CD4-positive, alpha-beta T cell treated with Interferon alpha-2 for 1 hour (primary cell): ENCODE measurements around the gene CTDNEP1.
"Not testable (repeated sequence)": the region's sequence is repeated elsewhere in the genome, so short reads cannot be mapped to it uniquely, and the experiment has no call there.

Experiments used
- DNase-seq, 2 donors: peaks; one replicate each; pipeline ENCODE4 v3.0.0-alpha.2; 2020 to 2022

Gene CTDNEP1

DNA sequence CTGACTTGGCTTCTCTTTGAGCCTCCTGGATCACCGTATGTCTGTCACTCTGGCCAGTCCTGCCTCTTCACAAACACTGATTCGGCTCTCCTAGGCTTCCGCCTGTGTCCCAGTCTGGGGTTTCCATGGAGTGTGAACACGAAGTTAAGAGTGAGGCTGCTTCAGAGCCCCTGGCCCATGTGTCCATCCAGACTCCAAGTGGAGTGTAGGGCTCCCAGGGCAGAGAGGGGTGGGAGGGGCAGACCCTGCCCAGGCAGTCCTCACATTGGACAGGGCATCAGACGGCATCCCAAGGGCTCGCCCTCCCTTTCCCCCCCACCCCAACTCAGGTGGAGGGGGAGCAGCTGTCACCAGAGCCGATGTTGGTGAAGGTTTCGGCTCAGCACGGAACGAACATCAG, 7.7 kb downstream of the CTDNEP1 start:
- DNase-seq, result not testable (repeated sequence)

DNA sequence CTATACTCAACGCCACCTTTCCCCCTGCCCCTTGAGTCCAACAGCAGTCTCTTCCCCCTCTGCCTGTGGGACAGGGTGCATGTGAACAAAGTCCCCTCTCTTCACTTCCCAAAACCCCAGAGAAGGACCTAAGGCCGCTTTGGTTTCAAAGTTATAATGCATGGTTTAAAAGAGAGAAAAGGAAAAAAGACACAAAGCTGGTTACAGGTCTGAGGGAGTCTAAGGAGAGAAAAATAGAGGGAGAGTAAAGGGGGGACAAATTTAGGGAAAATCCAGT, 8.1 kb downstream of the CTDNEP1 start:
- no peak for DNase-seq

DNA sequence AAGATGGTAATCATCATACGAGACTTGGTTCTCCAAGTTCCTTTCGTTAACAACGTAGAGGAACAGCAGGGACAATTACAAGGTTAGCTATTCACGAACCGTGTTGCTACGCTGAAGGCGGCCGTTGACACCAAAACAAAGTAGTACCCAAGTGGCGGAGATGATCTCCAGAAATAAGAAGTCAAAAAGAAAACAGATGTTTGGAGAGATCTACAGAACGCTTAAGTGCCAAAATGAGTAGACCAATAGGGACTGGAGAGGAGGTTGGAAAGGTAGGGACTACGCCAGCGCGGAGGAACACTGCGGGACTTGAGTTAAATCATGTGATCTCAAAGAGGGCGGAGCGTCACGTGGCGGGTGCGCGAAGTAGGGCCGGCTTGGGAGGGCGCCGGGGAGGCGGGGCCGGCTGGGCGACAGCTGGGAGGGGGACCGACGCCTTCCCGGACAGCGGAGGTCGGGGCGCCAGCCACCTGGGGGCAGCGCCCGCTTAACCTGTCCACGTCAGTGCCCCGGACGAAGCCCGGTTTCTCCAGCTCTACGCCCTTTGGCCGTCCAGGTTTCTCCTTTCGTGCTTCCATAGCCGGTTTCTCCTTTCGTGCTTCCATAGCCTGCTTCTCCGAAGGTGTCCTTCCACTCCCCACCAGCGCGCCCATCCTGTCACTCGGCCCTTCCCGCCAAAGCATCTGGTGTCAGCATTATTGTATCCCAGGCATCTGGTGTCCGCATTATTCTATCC, 8.6 kb downstream of the CTDNEP1 start:
- DNase-seq, result peak; percentile 92 to 95

DNA sequence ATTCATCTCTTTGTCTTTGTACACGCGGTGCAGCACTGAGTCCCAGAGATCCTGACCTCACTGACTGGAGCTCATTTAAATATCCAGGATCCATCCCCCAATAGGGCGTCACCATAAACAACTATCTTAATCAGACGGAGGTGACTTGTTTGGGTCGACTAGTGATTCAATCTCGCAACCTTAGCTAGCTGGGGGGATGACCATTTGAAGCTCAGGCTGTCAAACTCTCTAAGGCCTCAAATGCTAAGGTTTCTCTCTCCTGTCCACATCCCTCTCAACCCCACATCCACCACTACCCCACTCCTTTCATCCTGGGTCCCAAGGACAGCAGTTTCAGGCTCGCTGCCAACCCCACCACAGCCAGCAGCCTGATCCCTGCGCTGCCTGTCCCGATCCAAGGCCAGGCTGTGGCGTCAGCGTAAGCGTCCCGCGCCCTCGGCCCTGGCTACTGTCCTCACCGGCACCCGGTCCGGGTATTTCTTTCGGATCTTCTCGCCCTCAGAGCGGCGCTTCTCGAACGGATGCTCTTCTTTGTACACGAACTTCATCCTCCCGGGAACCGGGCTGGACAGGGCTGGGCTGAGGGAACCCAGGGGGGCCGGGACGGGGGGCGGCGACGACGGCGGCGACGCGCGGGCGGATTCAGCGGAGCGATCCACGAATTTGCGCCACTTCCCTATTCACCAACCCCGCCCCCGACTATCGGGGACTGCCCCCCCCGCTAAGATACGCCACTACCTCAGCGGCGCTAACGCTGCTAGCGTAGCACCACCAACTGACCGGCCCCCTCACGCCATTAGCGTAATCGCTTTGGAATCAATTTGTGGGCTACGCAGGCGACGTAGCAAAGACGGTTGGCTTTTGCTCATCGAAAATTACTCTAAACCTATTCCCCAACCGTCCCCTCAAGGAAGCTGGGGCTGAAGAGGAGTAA, 9.5 kb downstream of the CTDNEP1 start, which contains the start of gene GABARAP:
GABARAP (minus strand) TSS at position 667 of the 934 bp plus-strand sequence; CDS start at position 548, 119 bp downstream.
- peak; percentile 89 to 94 for DNase-seq

DNA sequence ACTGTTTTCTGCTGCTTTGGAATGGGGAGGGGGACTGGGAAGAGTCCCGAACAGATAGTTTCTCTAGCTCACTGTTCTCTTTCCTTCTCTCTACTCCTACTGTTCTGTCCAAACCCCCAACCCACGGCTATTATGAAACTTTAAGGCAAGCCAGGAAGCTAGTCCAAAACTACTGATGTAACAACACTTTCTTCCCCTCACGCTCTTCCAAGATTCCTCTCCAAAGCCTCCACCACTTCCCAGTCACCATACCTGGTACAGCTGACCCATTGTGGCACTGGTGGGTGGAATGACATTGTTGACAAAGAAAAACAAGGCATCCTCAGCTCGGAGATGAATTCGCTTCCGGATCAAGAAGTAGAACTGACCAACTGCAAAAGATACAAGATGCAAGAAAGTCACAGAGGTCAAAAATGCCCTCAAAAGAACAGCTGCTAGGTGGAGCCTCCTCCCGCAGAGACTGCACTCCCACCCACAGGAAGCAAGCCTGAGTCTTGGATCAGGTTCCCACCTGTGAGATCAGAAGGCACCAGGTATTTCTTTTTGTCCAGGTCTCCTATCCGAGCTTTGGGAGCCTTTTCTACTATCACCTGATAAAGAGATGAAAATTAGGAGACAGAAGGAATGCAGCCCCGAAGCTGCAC, 10.3 kb downstream of the CTDNEP1 start:
- DNase-seq, result no peak

DNA sequence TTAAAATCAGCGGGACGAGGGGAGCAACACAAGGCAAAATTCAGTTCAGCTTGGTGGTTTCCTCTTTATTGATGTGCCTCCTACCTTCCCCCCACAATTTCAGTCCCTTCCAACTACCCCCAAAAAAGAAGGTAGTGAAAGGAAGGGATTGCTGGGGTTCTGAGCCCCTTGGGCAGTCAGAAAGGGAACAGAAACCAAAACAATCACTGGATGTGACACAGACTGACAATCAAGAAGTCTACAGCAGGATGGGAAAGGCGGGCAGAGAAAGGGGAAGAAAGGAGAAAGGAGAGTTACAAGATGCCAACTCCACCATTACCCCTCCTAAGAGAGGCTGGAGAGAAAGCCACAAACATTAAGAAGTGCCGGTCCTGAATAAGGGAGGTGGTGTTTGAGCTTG, 11.2 kb downstream of the CTDNEP1 start:
- DNase-seq, result no peak

DNA sequence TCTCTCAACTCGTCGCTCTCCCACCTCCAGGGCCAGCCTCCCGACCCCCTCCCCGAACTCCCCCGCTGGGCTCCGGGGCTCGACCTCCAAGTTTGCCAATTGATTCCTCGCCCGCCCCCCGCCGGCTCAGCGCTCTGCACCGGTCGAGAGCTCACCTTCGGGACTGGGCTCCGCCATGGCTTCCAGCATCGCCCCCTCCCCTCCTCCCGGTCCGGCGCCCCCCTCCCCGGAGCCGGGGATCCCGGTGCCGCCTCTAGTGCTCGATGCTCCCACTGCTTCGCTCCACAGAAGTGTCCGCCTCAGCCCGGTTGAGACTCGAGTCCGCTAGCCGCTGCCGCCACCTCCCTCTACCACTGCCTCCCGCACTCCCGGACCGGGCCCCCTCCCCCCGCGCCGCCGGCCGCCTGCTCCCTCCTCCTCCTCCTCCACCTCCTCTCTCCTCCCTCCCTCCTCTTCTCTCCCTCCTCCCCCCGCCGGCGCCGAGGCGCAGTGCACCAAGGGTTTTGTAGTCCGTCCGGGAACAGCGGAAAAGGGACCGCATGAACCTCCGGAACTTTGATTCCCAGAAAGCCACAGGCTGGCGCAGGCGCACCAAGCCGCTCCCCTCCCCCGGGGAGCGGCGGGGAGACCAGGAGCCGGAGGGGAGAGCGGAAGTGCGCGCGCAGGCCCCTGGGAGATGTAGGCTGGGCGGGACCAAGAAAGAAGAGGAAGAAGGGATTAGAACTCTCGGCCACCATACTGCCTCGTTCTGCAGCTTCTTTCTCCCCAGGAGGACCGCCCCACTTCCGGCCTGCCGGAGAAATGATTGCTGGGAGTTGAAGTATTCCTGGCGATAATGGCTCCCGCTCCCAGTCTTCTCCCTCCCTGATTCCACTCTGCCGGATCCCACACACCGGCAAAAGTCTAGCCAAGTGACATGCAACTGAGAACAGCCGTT, 12.2 kb downstream of the CTDNEP1 start, which contains the start of gene PHF23:
PHF23 (minus strand) TSS at position 367 of the 937 bp plus-strand sequence; CDS start at position 189, 178 bp downstream.
- DNase-seq, result peak; percentile 99

DNA sequence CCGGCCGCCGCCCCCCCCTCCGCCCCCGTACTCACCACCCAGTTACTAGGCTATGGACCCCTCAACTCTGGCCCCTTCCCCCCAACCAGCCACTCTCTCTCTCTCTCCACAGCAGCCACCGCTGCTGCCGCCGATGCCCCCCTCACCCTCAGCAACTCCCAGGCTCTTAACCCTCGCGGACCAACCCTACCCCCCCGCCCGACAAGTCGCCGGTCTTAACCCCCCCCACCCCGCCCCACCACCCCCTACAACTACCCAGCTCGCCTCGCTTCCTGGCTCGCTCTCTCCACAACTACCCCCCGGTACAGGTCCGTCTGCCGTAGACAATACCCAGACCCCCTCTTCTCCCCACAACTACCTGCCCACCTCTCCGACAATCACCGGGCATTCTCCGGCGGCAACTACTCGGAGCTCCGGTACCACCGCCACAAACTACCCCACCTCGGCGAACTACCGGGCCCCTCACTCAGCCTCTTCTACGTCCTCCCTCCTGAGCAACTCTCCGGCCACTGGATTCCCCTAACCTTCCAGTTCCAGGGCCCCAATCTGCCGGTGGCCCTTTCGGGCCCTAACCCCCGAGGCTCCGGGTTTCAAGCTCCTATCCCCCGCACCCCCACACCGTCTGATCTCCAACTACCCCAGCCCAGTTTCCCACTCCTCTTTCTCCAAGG, 13.0 kb downstream of the CTDNEP1 start:
- DNase-seq, result peak; percentile 45 to 53

DNA sequence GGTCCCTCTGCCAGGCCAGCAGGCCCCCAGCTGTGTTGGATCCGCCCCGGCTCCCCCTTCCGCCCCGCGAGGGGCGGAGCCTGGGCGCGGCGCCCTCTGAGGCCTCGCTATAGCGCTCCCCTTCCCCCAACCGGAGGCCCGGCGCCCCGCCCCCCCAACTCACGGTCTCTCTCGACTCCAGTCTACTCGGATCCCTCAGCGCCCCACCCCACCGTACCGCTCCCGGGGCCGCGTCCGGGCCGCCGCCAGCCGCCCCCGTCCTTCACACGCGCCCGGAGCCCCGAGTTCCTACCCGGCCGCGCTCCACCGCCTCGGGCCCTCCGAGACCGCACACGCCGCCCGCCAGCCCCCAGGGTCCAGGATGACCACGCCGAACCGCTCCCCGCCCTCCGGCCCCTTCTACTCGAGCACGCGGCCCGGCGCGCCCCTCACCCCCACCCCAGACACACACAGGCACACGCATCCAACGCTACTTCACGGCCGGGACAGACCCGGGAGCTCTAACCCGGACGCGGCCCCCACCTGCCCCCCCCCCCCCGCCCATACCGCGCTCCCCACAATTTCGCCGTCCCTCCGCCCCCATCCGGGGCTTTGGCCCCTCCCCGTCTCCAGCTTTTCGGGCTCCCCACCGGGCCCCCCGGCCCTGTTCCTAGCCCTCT, 13.6 kb downstream of the CTDNEP1 start:
- peak; percentile 83 to 88 for DNase-seq

DNA sequence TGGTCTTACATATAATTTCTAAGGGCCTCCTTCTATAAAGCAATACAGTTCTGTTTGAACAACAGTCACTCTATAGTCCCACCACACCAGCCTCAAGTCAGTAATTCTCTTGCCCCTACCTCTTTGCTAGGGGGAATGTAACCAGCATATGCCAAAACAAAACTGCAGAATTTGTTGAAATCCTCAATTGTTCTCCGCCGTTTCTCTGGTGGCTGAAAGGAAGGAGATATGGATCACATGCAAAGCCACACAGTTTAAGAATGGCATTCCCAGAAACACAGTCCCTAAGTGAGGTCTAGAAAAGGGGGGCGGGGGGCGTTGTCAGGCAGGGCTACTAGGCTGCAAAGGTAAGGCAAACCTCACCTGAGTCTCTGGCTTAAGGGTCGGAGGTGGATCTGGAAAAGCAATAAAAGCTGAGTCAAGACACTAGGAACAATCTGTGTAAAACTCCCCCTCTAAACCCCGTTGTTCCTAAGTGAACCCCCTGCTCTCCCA, 14.2 kb downstream of the CTDNEP1 start:
- no peak for DNase-seq

DNA sequence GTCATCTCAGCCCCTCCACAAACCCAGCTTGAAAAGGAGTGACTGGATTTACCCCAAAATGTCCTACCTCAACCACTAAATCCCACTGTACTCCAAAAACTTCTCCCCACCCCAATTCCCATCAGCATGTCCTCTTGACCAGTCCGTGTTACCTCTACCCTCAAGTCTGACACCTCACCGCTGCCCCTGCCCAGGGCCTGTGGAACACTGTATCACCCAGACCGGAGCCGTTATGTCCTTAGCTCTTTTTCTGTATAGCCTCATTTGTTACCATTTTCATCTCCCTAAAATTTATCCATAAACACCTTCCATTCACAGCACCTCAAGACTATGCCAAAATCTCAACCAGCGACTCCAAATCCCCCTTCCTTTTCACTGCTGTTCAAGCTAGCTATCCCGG, 14.7 kb downstream of the CTDNEP1 start:
- no peak for DNase-seq

DNA sequence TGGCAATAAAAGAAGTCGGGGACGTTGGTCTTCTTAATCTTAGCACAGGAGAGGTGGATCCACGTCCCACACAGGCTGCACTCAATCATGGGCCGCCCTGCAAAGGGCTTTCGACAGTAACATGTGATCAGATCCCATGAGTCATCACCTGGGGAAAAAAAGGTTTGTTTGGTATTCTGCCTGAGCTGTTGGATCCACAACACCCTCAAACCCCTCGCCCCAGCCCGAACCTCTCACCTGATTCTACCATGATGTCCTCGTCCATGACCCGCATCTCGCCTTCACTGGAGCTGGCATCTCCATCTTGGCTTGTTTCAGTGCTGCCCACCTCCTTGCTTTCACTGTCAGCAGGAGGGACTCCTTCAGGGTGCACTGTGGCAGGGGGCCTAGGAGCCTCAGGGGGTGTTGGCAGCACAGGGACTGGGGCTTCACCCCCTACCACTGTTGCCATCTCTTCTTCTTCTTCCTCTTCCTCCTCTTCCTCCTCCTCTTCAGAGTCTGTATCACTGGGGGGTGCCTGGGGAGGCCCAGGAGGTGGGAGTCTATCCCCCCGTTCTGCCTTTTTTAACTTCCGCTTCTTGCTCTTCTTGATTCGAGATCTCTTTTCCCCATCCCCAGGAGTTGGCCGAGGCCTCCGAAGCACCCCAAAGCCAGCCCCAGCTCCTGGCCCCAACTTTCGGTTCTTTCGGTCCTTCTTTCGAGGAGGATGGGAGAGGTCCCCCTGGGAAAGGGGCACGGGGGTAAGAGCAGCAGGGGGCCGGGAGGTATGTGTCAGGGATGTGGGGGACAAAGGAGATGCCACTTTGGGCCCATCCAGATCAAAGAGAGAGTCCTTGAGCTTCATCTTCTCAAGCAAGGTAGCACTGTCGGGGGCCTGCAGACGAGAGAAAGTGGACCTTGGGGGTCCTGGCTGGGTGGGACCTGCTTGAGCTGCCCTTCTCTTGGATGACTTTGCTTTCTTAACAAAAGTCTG, 15.6 kb downstream of the CTDNEP1 start:
- no peak for DNase-seq

DNA sequence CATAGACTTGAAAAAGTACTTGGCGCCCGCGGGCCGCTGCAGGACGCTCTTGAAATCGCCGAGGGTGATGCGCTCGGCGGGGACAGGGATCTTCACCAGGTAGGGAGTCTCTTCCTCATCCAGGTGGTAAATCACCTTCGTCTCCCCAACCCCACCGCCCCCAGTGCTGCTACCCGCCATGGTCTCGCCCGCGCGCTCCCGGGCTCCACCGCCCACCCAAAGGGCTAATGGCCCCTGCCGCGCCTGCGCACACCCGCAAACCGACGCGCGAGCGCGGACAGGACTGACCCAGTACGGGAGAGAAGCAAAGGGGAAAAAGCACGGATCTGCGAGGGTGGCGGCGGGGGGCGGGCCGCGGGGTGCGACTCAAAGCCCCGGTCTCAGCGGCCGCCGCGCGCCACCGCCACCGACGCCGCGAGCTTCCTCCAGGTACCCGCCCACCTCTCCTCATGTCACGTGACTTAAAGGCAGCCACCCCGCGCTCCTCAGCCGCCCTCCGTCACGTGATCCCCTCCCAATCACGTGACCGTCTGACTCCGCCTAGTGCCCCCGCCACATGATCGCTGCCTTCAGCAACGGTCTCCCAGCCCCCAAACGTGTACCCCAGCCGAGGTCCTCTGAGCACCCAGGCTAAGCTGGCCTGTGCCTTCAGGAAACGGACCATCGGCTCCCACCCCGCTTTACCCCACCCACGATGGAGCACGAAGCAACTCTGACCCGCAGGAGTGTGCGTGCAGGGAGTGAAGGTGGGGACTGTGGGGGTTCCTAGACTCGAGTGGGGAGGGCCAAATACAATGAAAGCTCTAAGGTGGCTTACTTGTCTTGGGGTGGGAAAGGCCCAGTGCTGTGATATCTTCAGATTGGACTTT, 17.2 kb downstream of the CTDNEP1 start, which contains the start of gene DVL2:
DVL2 (minus strand) TSS at position 435 of the 869 bp plus-strand sequence; CDS start at position 180, 255 bp downstream.
- peak; percentile 94 to 96 for DNase-seq

DNA sequence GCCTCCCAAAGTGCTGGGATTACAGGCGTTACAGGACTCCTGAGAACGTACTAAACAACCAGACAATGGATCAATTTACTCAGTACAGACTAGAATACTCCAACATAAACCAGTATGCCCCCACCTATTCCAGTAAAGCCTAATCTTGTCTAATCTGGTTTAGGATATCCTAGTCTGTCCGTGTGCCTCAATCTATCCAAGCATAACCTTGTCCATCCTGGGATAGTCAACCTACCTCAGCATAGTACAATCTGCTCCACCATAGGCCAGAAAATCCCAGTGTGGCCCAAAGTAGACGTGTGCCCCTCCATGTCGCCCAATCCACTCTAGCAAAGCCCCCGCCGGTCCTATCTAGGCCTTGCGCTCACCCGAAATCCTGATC, 17.8 kb downstream of the CTDNEP1 start:
- DNase-seq, result no peak

DNA sequence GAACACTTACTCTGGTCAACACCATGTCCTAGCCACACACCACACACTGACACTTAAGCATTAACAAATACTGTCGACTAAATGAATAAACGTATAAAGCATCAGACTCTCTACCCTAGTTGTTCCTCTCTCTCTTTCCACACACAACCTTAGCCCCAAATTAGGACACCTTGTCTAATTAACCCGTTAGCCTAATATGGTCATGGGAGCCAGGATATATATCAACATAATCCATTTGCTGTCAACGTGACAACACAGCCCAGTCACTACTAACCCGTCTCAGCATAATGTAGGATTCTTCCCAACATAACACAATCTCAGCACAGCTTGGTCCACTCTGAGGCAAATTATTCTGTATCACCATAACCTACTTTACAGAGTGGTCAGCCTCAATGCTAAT, 19.4 kb downstream of the CTDNEP1 start:
- DNase-seq, result no peak

DNA sequence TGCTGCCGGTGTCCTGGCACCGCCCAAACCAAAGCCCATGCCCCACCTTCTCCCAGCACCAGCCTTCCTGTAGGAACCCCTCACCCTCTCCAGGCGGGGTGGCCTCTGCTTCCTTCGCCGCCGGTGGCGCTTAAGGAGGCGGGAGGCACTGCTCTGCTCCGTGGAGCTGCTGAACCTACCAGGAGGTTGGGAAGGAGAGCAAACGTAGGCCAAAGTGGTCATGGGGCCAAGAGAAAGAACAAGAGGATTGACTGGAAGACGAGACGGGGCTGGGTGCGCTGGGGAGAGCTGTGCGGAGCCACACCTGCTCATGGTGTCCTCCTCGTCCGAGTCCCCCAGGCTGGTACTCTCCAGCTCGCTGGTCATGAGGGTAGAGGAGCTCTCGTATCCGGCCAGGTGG, 22.0 kb downstream of the CTDNEP1 start:
- DNase-seq, result no peak

DNA sequence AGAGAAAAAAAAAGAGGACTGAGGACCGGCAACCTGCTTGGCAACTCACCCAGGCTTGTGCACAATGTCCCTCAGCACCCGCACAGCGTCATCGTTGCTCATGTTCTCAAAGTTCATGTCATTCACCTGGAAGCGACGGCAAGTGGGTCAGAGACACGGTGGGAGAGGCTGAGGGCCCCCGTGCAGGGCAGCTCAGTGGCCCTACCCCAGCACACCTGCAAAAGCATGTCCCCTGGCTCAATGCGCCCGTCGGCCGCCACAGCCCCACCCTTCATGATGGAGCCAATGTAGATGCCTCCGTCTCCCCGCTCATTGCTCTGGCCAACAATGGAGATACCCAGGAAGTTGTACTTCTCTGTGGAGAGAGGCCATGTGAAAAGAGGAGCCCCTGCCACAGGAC, 22.6 kb downstream of the CTDNEP1 start:
- DNase-seq, result no peak
